ENCODE data around the gene MCOLN2.

GRCh38 chr1:84918726-84919336, 78.1 kb downstream of the MCOLN2 start:
- TF ChIP-seq, protein P1, sequence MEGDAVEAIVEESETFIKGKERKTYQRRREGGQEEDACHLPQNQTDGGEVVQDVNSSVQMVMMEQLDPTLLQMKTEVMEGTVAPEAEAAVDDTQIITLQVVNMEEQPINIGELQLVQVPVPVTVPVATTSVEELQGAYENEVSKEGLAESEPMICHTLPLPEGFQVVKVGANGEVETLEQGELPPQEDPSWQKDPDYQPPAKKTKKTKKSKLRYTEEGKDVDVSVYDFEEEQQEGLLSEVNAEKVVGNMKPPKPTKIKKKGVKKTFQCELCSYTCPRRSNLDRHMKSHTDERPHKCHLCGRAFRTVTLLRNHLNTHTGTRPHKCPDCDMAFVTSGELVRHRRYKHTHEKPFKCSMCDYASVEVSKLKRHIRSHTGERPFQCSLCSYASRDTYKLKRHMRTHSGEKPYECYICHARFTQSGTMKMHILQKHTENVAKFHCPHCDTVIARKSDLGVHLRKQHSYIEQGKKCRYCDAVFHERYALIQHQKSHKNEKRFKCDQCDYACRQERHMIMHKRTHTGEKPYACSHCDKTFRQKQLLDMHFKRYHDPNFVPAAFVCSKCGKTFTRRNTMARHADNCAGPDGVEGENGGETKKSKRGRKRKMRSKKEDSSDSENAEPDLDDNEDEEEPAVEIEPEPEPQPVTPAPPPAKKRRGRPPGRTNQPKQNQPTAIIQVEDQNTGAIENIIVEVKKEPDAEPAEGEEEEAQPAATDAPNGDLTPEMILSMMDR (IDR thresholded peaks at IDR 0.05): no peak
- TF ChIP-seq POLR2A (IDR thresholded peaks at IDR 0.05): no peak

Measured in prostate gland (tissue), 2 donors.